HUES6 (cell line): ENCODE measurements around the gene KCNIP3.

Source experiments
- H3K27ac ChIP-seq: 2 replicates; pipeline ENCODE4 v1.7.0; 2013; ENCODE audit warnings: low read depth, mild to moderate bottlenecking, low read length, inconsistent platforms
- H3K27me3 ChIP-seq: 2 replicates; pipeline ENCODE4 v1.6.1; 2013; ENCODE audit warnings: low read length; ENCODE audit not compliant: control insufficient read depth, insufficient read depth
- H3K36me3 ChIP-seq: 2 replicates; pipeline ENCODE4 v1.6.1; 2013; ENCODE audit warnings: low read length; ENCODE audit not compliant: control insufficient read depth, insufficient read depth
- H3K4me1 ChIP-seq: 2 replicates; pipeline ENCODE4 v1.6.1; 2013; ENCODE audit warnings: low read length; ENCODE audit not compliant: control insufficient read depth, insufficient read depth
- H3K4me3 ChIP-seq: 2 replicates; pipeline ENCODE4 v1.5.1; 2013; ENCODE audit warnings: low read depth, low read length
- H3K9ac ChIP-seq: one replicate; pipeline ENCODE4 v1.6.1; 2013; ENCODE audit warnings: mild to moderate bottlenecking, low read length
- H3K9me3 ChIP-seq: 2 replicates; pipeline ENCODE4 v1.6.1; 2013; ENCODE audit warnings: low read depth, low read length; ENCODE audit not compliant: control insufficient read depth, insufficient read depth

The KCNIP3 gene

GRCh38 chr2:95384854-95385569 lies 87.9 kb downstream of the KCNIP3 start:
- H3K9me3 ChIP-seq = no peaks in the 10 kb centered on the region
- H3K27ac ChIP-seq = no peak overlapping the region
- H3K9ac ChIP-seq = no peak overlapping the region
- no peaks in the 10 kb centered on the region for H3K36me3 ChIP-seq
- peaks cover 15% of the 10 kb centered on the region for H3K27me3 ChIP-seq
- peaks cover 9% of the 10 kb centered on the region for H3K4me1 ChIP-seq
- no peak overlapping the region for H3K4me3 ChIP-seq

DNA sequence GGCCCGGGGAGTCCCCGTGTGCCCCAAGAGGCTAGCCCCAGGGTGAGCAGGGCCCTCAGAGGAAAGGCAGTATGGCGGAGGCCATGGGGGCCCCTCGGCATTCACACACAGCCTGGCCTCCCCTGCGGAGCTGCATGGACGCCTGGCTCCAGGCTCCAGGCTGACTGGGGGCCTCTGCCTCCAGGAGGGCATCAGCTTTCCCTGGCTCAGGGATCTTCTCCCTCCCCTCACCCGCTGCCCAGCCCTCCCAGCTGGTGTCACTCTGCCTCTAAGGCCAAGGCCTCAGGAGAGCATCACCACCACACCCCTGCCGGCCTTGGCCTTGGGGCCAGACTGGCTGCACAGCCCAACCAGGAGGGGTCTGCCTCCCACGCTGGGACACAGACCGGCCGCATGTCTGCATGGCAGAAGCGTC lies 88.4 kb downstream of the KCNIP3 start:
- Histone ChIP-seq H3K36me3 (no peaks in the 10 kb centered on the region), H3K4me3 (no peak overlapping the region), H3K27me3 (peaks cover 18% of the 10 kb centered on the region), H3K27ac (no peak overlapping the region), H3K4me1 (peaks cover 9% of the 10 kb centered on the region), H3K9ac (no peak overlapping the region), H3K9me3 (no peaks in the 10 kb centered on the region)

GRCh38 chr2:95386031-95386430 lies 88.9 kb downstream of the KCNIP3 start:
- Histone ChIP-seq H3K4me1 (peaks cover 9% of the 10 kb centered on the region), H3K36me3 (no peaks in the 10 kb centered on the region), H3K27me3 (peaks cover 18% of the 10 kb centered on the region), H3K27ac (no peak overlapping the region), H3K9ac (no peak overlapping the region), H3K9me3 (no peaks in the 10 kb centered on the region), H3K4me3 (no peak overlapping the region)

GRCh38 chr2:95387358-95387757 lies 90.2 kb downstream of the KCNIP3 start:
- H3K27me3 ChIP-seq = peaks cover 18% of the 10 kb centered on the region
- H3K9me3 ChIP-seq = no peaks in the 10 kb centered on the region
- peaks cover 9% of the 10 kb centered on the region for H3K4me1 ChIP-seq
- no peak overlapping the region for H3K9ac ChIP-seq
- H3K27ac ChIP-seq = no peak overlapping the region
- no peak overlapping the region for H3K4me3 ChIP-seq
- H3K36me3 ChIP-seq = no peaks in the 10 kb centered on the region

DNA sequence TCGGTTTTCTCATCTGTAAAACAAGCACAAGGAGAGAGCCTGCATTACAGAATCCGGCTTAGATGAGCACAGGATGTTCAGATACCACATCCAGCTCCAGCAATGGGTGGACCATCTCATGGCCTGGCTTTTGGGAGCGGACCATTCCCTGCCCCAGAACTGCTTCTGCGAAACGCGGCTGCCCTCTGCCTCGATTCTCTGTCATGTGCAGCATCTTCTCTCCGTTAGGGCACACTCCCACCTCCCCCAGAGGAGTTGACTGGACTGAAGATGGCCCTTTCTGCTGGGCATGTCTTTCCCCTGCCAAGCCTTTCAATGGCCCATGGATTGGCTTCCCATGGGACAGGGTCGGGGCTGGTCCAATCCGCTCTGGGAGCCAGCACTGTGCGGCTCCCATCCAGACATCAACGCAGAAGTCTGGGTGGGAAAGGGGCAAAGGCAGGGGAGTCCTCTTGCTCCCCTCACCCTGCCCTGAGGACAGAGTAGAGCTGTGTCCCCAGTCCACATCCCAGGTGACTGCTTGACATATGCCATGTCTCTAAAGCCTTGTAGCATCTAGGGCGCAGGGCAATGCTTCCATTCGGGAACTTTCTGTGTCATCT lies 91.0 kb downstream of the KCNIP3 start:
- peaks cover 9% of the 10 kb centered on the region for H3K4me1 ChIP-seq
- H3K9ac ChIP-seq = no peak overlapping the region
- no peaks in the 10 kb centered on the region for H3K9me3 ChIP-seq
- no peak overlapping the region for H3K27ac ChIP-seq
- no peak overlapping the region for H3K4me3 ChIP-seq
- H3K27me3 ChIP-seq = peaks cover 18% of the 10 kb centered on the region
- H3K36me3 ChIP-seq = no peaks in the 10 kb centered on the region

- peak overlapping the region; percentile 21 for H3K9ac ChIP-seq
- no peaks in the 10 kb centered on the region for H3K36me3 ChIP-seq
- peak overlapping the region; percentile 6; the same call in 1 of the 2 replicates for H3K4me3 ChIP-seq
- H3K27me3 ChIP-seq = peaks cover 18% of the 10 kb centered on the region
- no peaks in the 10 kb centered on the region for H3K9me3 ChIP-seq
- peaks cover 9% of the 10 kb centered on the region for H3K4me1 ChIP-seq
- no peak overlapping the region for H3K27ac ChIP-seq
These were observed 91.7 kb downstream of the KCNIP3 start for GRCh38 chr2:95388856-95389244.

GRCh38 chr2:95389245-95390119 lies 92.3 kb downstream of the KCNIP3 start:
- no peaks in the 10 kb centered on the region for H3K36me3 ChIP-seq
- H3K4me3 ChIP-seq = no peak overlapping the region
- H3K9ac ChIP-seq = peak overlapping the region; percentile 21
- no peak overlapping the region for H3K27ac ChIP-seq
- peaks cover 18% of the 10 kb centered on the region for H3K27me3 ChIP-seq
- peaks cover 9% of the 10 kb centered on the region for H3K4me1 ChIP-seq
- H3K9me3 ChIP-seq = no peaks in the 10 kb centered on the region

- Histone ChIP-seq H3K9me3 (no peaks in the 10 kb centered on the region), H3K4me3 (no peak overlapping the region), H3K36me3 (no peaks in the 10 kb centered on the region), H3K9ac (no peak overlapping the region), H3K27me3 (peaks cover 18% of the 10 kb centered on the region), H3K27ac (no peak overlapping the region), H3K4me1 (peaks cover 4% of the 10 kb centered on the region; the same call in 1 of the 2 replicates)
These were observed 93.2 kb downstream of the KCNIP3 start for GRCh38 chr2:95390272-95390880.

DNA sequence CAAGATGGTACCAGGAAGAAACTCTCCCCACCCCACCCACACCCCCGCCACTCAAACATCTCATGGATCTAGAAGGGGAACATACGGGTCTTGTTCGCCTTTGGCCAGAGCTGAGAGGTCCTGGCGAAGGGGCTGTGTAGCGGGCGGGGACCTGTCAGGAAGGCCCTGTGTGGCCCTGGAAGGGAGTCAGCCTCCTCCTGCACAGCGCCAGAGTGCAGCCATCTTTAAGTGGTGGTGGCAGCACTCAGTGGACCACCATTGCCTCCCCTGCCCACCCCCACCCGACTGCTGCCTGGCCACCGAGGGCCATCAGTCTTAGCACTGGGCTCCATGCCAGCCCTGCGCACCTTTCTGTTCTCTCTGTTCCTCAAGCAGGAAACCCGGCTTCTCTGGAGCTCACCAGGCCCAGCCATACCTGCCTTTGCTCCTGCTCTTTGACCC lies 93.8 kb downstream of the KCNIP3 start:
- Histone ChIP-seq H3K9ac (no peak overlapping the region), H3K27me3 (peaks cover 18% of the 10 kb centered on the region), H3K4me1 (peaks cover 4% of the 10 kb centered on the region; the same call in 1 of the 2 replicates), H3K9me3 (no peaks in the 10 kb centered on the region), H3K4me3 (no peak overlapping the region), H3K36me3 (no peaks in the 10 kb centered on the region), H3K27ac (no peak overlapping the region)

DNA sequence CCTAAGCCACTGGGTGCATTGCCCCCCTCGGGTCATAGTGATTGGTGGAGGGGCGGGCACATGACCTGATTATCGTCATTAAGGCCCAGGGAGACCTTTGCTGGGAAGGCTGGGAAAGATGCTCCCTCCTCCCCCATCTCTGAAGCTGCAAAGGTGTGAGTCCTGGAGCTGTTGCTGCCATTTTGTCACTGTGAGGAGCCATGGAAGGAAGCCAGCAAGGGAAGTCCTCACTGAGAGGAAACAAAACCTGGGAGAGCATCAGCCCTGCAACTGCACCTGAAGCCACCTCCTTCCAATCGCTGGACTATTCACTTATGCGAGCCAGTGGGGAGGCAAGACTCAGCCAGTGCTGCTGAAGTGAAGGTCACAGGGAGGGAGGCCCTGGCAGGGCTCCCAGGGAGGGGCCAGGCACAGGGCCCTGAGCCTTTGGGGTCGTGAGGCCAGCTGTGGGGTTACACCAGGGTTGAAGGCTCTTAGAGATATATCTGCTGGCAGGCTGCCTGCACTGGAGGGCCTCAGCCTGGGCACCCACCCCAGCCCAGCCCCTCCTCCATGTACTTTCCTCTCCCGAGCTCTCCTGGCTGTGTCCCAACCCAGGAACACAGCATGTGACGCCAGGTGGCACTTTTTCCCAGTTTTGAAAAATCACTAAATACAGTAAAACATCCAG lies 94.6 kb downstream of the KCNIP3 start:
- H3K9ac ChIP-seq = no peak overlapping the region
- no peaks in the 10 kb centered on the region for H3K36me3 ChIP-seq
- H3K27ac ChIP-seq = no peak overlapping the region
- no peaks in the 10 kb centered on the region for H3K9me3 ChIP-seq
- peaks cover 18% of the 10 kb centered on the region for H3K27me3 ChIP-seq
- no peak overlapping the region for H3K4me3 ChIP-seq
- peaks cover 4% of the 10 kb centered on the region; the same call in 1 of the 2 replicates for H3K4me1 ChIP-seq
